Measurements from ENCODE around the gene NEDD4L. TPM values are rescaled to one million over a fixed set of nuclear protein-coding genes. Genes with fewer than 3 reads are reported as not detected.

The NEDD4L gene
- polyA plus RNA-seq, 2 donors: 10.8 to 14.1 TPM

DNA sequence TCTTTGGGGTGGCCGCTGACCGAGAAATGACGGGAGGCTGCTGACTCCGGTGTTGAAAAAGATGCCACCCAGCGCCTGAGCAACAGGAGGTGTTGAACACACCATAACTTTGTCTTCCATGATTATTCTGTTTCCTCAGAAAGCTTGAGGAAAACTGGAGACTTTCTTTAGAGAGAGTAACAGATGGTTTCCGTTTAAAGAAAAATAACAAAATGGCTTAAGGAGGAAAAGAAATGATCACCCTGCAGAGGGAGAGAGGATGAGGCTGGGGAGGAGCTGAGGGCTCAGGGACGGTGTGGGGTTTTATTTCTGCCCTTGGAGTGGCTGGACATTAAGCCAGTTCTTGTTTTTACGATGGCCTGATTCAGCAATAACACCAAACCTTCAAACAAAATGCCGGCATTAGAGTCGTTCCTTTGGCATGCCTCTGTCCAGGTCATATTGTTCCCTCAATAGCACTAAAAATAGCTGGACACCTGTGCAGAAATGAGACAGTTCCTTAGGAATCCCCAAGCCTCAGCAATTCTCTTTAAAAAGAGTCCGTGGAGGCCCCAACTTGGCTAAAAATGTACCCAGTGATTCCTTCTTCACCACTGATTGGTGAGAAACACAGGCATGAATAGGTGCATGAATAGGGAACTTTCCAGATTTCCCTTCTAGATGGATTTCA is 402.5 kb downstream of the NEDD4L start:
- no peak overlapping the region for H3K4me3 ChIP-seq (ENCODE audit: low read depth in 1 of 2, low read length in 2 of 2)
- H3K4me1 ChIP-seq (ENCODE audit: control insufficient read depth in 2 of 2, insufficient read depth in 2 of 2, low read length in 1 of 2): no peaks in the 10 kb centered on the region
- H3K27me3 ChIP-seq (ENCODE audit: control insufficient read depth in 1 of 2, insufficient read depth in 2 of 2, low read length in 2 of 2): no peaks in the 10 kb centered on the region
- no peak overlapping the region for H3K27ac ChIP-seq (ENCODE audit: low read depth in 2 of 2, low read length in 1 of 2)
- no peaks in the 10 kb centered on the region for H3K9me3 ChIP-seq (ENCODE audit: control insufficient read depth in 2 of 2, insufficient read depth in 1 of 2, low read depth in 1 of 2, low read length in 1 of 2)
- no peaks in the 10 kb centered on the region for H3K36me3 ChIP-seq (ENCODE audit: control insufficient read depth in 2 of 2, insufficient read depth in 2 of 2, low read length in 1 of 2)
- WGBS, 2 donors: 90 to 94% methylated on average over 11 of the region's 11 CpGs

DNA sequence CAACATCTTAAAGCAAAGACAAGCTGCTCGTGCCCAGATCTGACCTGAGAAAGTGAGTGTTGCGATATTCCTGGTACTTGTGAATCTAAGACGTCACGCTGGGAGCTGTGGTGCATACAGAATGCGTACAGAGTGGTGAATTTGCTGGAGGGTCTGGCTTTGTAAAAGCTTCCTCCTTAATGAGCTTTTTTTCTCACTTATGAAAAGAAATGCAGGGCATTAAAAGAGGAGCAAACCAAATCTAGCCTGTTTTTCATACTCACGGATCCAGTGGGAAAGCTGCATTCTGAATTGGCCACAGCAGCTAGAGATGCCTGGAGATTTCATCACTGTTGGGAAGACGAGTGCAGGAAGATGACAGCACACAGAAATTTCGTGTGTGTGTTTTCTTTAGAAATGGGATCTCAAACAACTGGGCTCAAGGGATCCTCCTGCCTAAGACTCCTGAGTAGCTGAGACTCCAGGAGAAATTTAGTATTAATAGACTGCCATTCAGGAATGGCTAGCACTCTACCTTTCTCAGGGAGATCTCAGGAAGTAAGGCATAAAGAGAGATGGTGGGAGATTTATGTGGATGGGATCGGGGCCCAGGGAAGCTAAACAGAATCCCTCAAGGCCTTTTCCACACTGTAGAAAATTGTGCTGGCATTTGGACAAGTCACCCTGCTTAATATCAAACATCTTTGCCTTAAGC is 403.5 kb downstream of the NEDD4L start:
- Histone ChIP-seq H3K9me3 (ENCODE audit: control insufficient read depth in 2 of 2, insufficient read depth in 1 of 2, low read depth in 1 of 2, low read length in 1 of 2) (no peaks in the 10 kb centered on the region), H3K4me3 (ENCODE audit: low read depth in 1 of 2, low read length in 2 of 2) (no peak overlapping the region), H3K27ac (ENCODE audit: low read depth in 2 of 2, low read length in 1 of 2) (no peak overlapping the region), H3K4me1 (ENCODE audit: control insufficient read depth in 2 of 2, insufficient read depth in 2 of 2, low read length in 1 of 2) (no peaks in the 10 kb centered on the region), H3K27me3 (ENCODE audit: control insufficient read depth in 1 of 2, insufficient read depth in 2 of 2, low read length in 2 of 2) (no peaks in the 10 kb centered on the region), H3K36me3 (ENCODE audit: control insufficient read depth in 2 of 2, insufficient read depth in 2 of 2, low read length in 1 of 2) (no peaks in the 10 kb centered on the region)
- 66 to 74% methylated on average over 9 of the region's 9 CpGs for WGBS, 2 donors

DNA sequence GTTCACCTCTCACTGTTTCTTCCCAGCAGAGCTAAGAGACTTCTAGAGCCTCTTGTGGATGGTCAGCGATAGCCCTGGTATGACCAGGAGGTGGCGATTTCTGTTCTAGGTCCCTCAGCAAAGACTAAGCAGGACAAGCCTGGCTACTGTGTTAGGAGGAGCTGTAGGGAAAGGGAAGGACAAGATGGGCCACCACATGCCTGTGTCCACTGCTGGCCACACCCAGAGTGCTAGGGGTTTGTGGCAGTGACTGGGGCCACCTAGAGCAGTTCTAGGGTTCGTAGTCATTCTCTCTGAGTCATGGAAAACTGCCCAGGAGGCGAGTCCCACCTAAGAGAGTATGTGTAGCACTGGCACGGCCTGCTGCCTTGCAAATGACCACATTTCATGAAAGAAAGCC is 405.4 kb downstream of the NEDD4L start:
- no peaks in the 10 kb centered on the region for H3K4me1 ChIP-seq (ENCODE audit: control insufficient read depth in 2 of 2, insufficient read depth in 2 of 2, low read length in 1 of 2)
- no peak overlapping the region for H3K4me3 ChIP-seq (ENCODE audit: low read depth in 1 of 2, low read length in 2 of 2)
- no peaks in the 10 kb centered on the region for H3K27me3 ChIP-seq (ENCODE audit: control insufficient read depth in 1 of 2, insufficient read depth in 2 of 2, low read length in 2 of 2)
- no peak overlapping the region for H3K27ac ChIP-seq (ENCODE audit: low read depth in 2 of 2, low read length in 1 of 2)
- WGBS, 2 donors: 67 to 78% methylated on average over 5 of the region's 5 CpGs
- no peaks in the 10 kb centered on the region for H3K9me3 ChIP-seq (ENCODE audit: control insufficient read depth in 2 of 2, insufficient read depth in 1 of 2, low read depth in 1 of 2, low read length in 1 of 2)
- no peaks in the 10 kb centered on the region for H3K36me3 ChIP-seq (ENCODE audit: control insufficient read depth in 2 of 2, insufficient read depth in 2 of 2, low read length in 1 of 2)

Other genes with a start within 250 kb of the NEDD4L start
- gene ATP8B1, start 240.9 kb upstream of the NEDD4L start, polyA plus RNA-seq: 10 to 100 TPM in 1 of 2 donors, 1 to 10 TPM in 1; 8.0 to 12.9 TPM

Measured in esophagus (tissue), 2 donors.